NT2/D1 (cell line): ENCODE results near the gene DUSP22.
"Not testable (repeated sequence)": the region's sequence is repeated elsewhere in the genome, so short reads cannot be mapped to it uniquely, and the experiment has no call there.

Experiments used
- SUZ12 ChIP-seq: IDR thresholded peaks from 2 replicates; pipeline ENCODE4 v1.6.1; 2011; ENCODE audit not compliant: insufficient read length, insufficient read depth; ENCODE audit errors: extremely low read depth
- YY1 ChIP-seq: IDR thresholded peaks from 2 replicates; pipeline ENCODE4 v1.6.1; 2011; ENCODE audit not compliant: insufficient read length, insufficient read depth

GRCh38 chr6:285902-286301 is 6.4 kb upstream of the DUSP22 start:
- not testable (repeated sequence) for TF ChIP-seq YY1, SUZ12
